GM13976 (cell line): Measurements from ENCODE around the gene GAPDH.
"Not testable (repeated sequence)": the region's sequence is repeated elsewhere in the genome, so short reads cannot be mapped to it uniquely, and the experiment has no call there.

Experiments used
- DNase-seq: peaks from one replicate; pipeline ENCODE4 v3.0.0; 2012; ENCODE audit warnings: low spot score
- CTCF ChIP-seq: IDR thresholded peaks from 2 replicates; pipeline ENCODE4 v1.5.1; 2012; ENCODE audit warnings: borderline replicate concordance, mild to moderate bottlenecking; ENCODE audit not compliant: insufficient read depth; ENCODE audit errors: extremely low read depth, missing control alignments, control extremely low read depth
- in situ Hi-C: fragments of 300-500 bp; cut with MboI; formaldehyde crosslinking; loops from one replicate; pipeline ENCODE4 v1.12.0; 2022; ENCODE audit warnings: low sequenced_read_pairs, mixed read lengths, inconsistent platforms; ENCODE audit not compliant: unreplicated experiment

GAPDH gene

GRCh38 chr12:6551063-6551461, 16.7 kb downstream of the GAPDH start:
- TF ChIP-seq CTCF, result no peak
- in situ Hi-C loops, result no loop called here
- DNase-seq, result no peak

GRCh38 chr12:6551496-6552139, 17.3 kb downstream of the GAPDH start:
- in situ Hi-C loops, result no loop called here

GRCh38 chr12:6552140-6552551, 17.8 kb downstream of the GAPDH start:
- no peak for TF ChIP-seq CTCF
- no peak for DNase-seq
- in situ Hi-C loops, result no loop called here

More at GRCh38 chr12:6551496-6552139, 17.3 kb downstream of the GAPDH start:
- no peak for TF ChIP-seq CTCF
- no peak for DNase-seq

- no peak for TF ChIP-seq CTCF
- no peak for DNase-seq
- in situ Hi-C loops, result no loop called here
These were observed 18.9 kb downstream of the GAPDH start for GRCh38 chr12:6553051-6553868.

- in situ Hi-C loops, result no loop called here
- TF ChIP-seq CTCF, result peak; percentile 67
- peak; percentile 89 for DNase-seq
These were observed 20.1 kb downstream of the GAPDH start for GRCh38 chr12:6554168-6555017.

GRCh38 chr12:6555018-6555691, 20.8 kb downstream of the GAPDH start:
- no peak for TF ChIP-seq CTCF
- peak; percentile 51 for DNase-seq
- in situ Hi-C loops, result no loop called here

- in situ Hi-C loops, DNase-seq: not testable (repeated sequence)
These were observed 22.1 kb downstream of the GAPDH start for GRCh38 chr12:6556496-6556817.
